HepG2 (cell line): Measurements from ENCODE around the gene KAZALD1. TPM values are rescaled to one million over a fixed set of nuclear protein-coding genes. Genes with fewer than 3 reads are reported as not detected.

Experiments
- CEBPG ChIP-seq: IDR thresholded peaks from 2 replicates; pipeline ENCODE4 v1.6.1; 2016
- DNMT3B ChIP-seq: conservative IDR thresholded peaks from 2 replicates; pipeline ENCODE4 v1.6.1; 2016; ENCODE audit warnings: missing biosample characterization, control low read depth
- DR1 ChIP-seq: sonication (generic); formaldehyde crosslinking; IDR thresholded peaks from 2 replicates; pipeline ENCODE4 v1.8.0; 2021; ENCODE audit warnings: mild to moderate bottlenecking, missing genetic modification reagents, inconsistent platforms
- FOXA1 ChIP-seq, 2 experiments: fragments of 450-650 bp in 1 of 2; sonication (generic) in 1 of 2; formaldehyde crosslinking in 1 of 2; IDR thresholded peaks; 2 replicates each; pipeline versions ENCODE4 v1.4.0 to v1.6.1; 2016 to 2020; ENCODE audit warnings: missing genetic modification reagents in 1 of 2
- FOXA3 ChIP-seq: IDR thresholded peaks from 2 replicates; pipeline ENCODE4 v1.6.1; 2016; ENCODE audit warnings: missing genetic modification reagents, missing compliant biosample characterization
- HHEX ChIP-seq: IDR thresholded peaks from 2 replicates; pipeline ENCODE4 v1.6.1; 2016; ENCODE audit warnings: control low read depth
- IKZF5 ChIP-seq: IDR thresholded peaks from 2 replicates; pipeline ENCODE4 v1.6.1; 2018; ENCODE audit warnings: missing genetic modification reagents, mild to moderate bottlenecking, missing compliant biosample characterization
- NR2F1 ChIP-seq, 2 experiments: fragments of 450-650 bp in 1 of 2; formaldehyde crosslinking in 1 of 2; IDR thresholded peaks; 2 replicates each; pipeline versions ENCODE4 v1.5.0 to v1.6.1; 2016 to 2020; ENCODE audit warnings: mild to moderate bottlenecking in 1 of 2, missing compliant biosample characterization in 1 of 2, missing genetic modification reagents in 1 of 2, moderate library complexity in 1 of 2
- RERE ChIP-seq: IDR thresholded peaks from 2 replicates; pipeline ENCODE4 v1.6.1; 2016; ENCODE audit warnings: low read depth, missing genetic modification reagents, missing compliant biosample characterization
- REST ChIP-seq, 2 experiments: IDR thresholded peaks; 2 replicates each; pipeline ENCODE4 v1.6.1; 2011 to 2012; ENCODE audit warnings: low read length in 2 of 2, borderline replicate concordance in 1 of 2, low read depth in 1 of 2, mild to moderate bottlenecking in 1 of 2, moderate library complexity in 1 of 2
- SCMH1 ChIP-seq: sonication (generic); formaldehyde crosslinking; IDR thresholded peaks from 2 replicates; pipeline ENCODE4 v1.9.0; 2021; ENCODE audit warnings: missing genetic modification reagents, mild to moderate bottlenecking, borderline replicate concordance
- SRY ChIP-seq: sonication (generic); formaldehyde crosslinking; IDR thresholded peaks from 2 replicates; pipeline ENCODE4 v1.8.0; 2022; ENCODE audit warnings: mild to moderate bottlenecking, missing genetic modification reagents
- STAT6 ChIP-seq: sonication (generic); formaldehyde crosslinking; IDR thresholded peaks from 2 replicates; pipeline ENCODE4 v1.4.0; 2020; ENCODE audit warnings: missing genetic modification reagents, mild to moderate bottlenecking, borderline replicate concordance
- polyA plus RNA-seq, 8 experiments: library from polyadenylated mRNA; depleted of rRNA in 3 of 8; stranded (reverse) in 7 of 8; unstranded in 1 of 8; fragments of >200 nt; fragmentation: Illumina TruSeq in 4 of 8; extraction: Trizol in 4 of 8; gene quantifications; 2 replicates each; pipeline versions ENCODE4 v1.2.1 to v1.2.3, GENCODE V29; 2011 to 2016; ENCODE audit warnings: low read depth in 4 of 8, missing spikeins in 1 of 8, mixed read lengths in 1 of 8; ENCODE audit not compliant: insufficient read depth in 1 of 8
- total RNA-seq, 5 experiments: library from RNA; depleted of rRNA; stranded (reverse); fragments of >200 nt; fragmentation: Illumina TruSeq; extraction: Trizol; gene quantifications; 2 replicates each; pipeline ENCODE4 v1.2.3, GENCODE V29; 2016; ENCODE audit warnings: low read depth in 1 of 5

KAZALD1 gene
- total and polyA plus RNA-seq, 2 of the 13 experiments (the other 11 are each of a cell fraction or from before 2014, with no cell fraction given) = 16.7 to 27.7 TPM

GRCh38 chr10:101092881-101093354 is 31.1 kb downstream of the KAZALD1 start (continued):
- TF ChIP-seq STAT6 (CRISPR knock-in tag) (no peak), REST (IDR thresholded peaks at IDR 0.05; ENCODE audit: borderline replicate concordance in 1 of 2, low read depth in 1 of 2, low read length in 2 of 2) (peak in 1 of 2 experiments; percentile 38; a peak in 2 of 4 replicates), FOXA1 (IDR thresholded peaks at IDR 0.05) (no peak), FOXA1 (CRISPR knock-in tag; IDR thresholded peaks at IDR 0.05) (peak; percentile 24; the same call in 1 of the 2 replicates), IKZF5 (CRISPR knock-in tag) (no peak), NR2F1 (CRISPR knock-in tag; IDR thresholded peaks at IDR 0.05) (peak in 1 of 2 experiments; percentile 47; a peak in 1 of 4 replicates), CEBPG (no peak), RERE (peak; percentile 63; the same call in 1 of the 2 replicates), DNMT3B (CRISPR knock-in tag) (no peak), HHEX (CRISPR knock-in tag) (peak; percentile 75), SRY (CRISPR knock-in tag) (no peak), DR1 (CRISPR knock-in tag) (no peak), SCMH1 (no peak), FOXA3 (CRISPR knock-in tag) (0 out of 2 replicates have a peak, but pooled peaks have one; percentile 10)
